Measurements from ENCODE around the gene EFNA1. TPM values are rescaled to one million over a fixed set of nuclear protein-coding genes. Genes with fewer than 3 reads are reported as not detected.

The EFNA1 gene
- total and polyA plus RNA-seq, 2 of the 8 experiments (the other 6 are each of a cell fraction or from before 2014, with no cell fraction given) = 4.9 to 14.6 TPM

- TF ChIP-seq JUN (IDR thresholded peaks at IDR 0.05; ENCODE audit: low read depth, low read length) = no peak
- no peak for TF ChIP-seq TCF12 (IDR thresholded peaks at IDR 0.05; ENCODE audit: low read depth, low read length)
- TF ChIP-seq GTF2F1 (IDR thresholded peaks at IDR 0.05; ENCODE audit: borderline replicate concordance, low read depth, low read length) = no peak
- no peak for TF ChIP-seq POLR2AphosphoS5 (IDR thresholded peaks at IDR 0.05; ENCODE audit: low read depth, low read length)
- TF ChIP-seq SUZ12 (IDR thresholded peaks at IDR 0.05; ENCODE audit: low read length) = no peak
- TF ChIP-seq NANOG (IDR thresholded peaks at IDR 0.05; ENCODE audit: insufficient read depth, low read depth, low read length, poor library complexity, severe bottlenecking) = no peak
- no peak for TF ChIP-seq TAF7 (optimal IDR thresholded peaks at IDR 0.05; ENCODE audit: borderline replicate concordance, low read depth, low read length)
- no peak for TF ChIP-seq CHD1 (IDR thresholded peaks at IDR 0.05; ENCODE audit: low read depth, low read length)
These were observed 3.9 kb upstream of the EFNA1 start (continued) for GRCh38 chr1:155123801-155124200.

Data from H1 (cell line).